AG04449 (cell line): ENCODE data around the gene HSD17B14.

Experiments
- CTCF ChIA-PET: fragments of 350-600 bp; formaldehyde crosslinking; extraction: SDS; loops from one replicate; lab custom pipeline; 2021; ENCODE audit warnings: antibody characterized with exemption; lab: Yijun Ruan, JAX
- POLR2A ChIA-PET: fragments of 400-600, 350-600 bp; formaldehyde crosslinking; extraction: SDS; loops from one replicate; lab custom pipeline; 2020; ENCODE audit warnings: antibody characterized with exemption, inconsistent platforms; lab: Yijun Ruan, JAX
- DNase-seq: peaks from one replicate; pipeline ENCODE4 v3.0.0-alpha.2; 2010; ENCODE audit warnings: low read depth, low spot score
- H3K4me3 ChIP-seq: 2 replicates; pipeline ENCODE4 v1.5.1; 2011; ENCODE audit warnings: low read depth, mild to moderate bottlenecking, control low read depth, low read length
- CTCF ChIP-seq: IDR thresholded peaks from one replicate; pipeline ENCODE4 v1.5.1; 2011; ENCODE audit warnings: mild to moderate bottlenecking, moderate library complexity, low read length, control low read depth, inconsistent platforms; ENCODE audit not compliant: insufficient read depth; ENCODE audit errors: missing control alignments

HSD17B14 gene

GRCh38 chr19:48802623-48803022 lies 33.7 kb downstream of the HSD17B14 start:
- no peak overlapping the region for H3K4me3 ChIP-seq
- CTCF ChIA-PET, result interaction anchor here (1.6 to 3.6 kb wide), 4 partner anchors 9 to 40 kb away, joined by 4 to 13 read pairs (median 9); no protein-coding TSS in a partner anchor
- POLR2A ChIA-PET, result no interaction called here
- no peak for DNase-seq
- TF ChIP-seq CTCF, result no peak

DNA sequence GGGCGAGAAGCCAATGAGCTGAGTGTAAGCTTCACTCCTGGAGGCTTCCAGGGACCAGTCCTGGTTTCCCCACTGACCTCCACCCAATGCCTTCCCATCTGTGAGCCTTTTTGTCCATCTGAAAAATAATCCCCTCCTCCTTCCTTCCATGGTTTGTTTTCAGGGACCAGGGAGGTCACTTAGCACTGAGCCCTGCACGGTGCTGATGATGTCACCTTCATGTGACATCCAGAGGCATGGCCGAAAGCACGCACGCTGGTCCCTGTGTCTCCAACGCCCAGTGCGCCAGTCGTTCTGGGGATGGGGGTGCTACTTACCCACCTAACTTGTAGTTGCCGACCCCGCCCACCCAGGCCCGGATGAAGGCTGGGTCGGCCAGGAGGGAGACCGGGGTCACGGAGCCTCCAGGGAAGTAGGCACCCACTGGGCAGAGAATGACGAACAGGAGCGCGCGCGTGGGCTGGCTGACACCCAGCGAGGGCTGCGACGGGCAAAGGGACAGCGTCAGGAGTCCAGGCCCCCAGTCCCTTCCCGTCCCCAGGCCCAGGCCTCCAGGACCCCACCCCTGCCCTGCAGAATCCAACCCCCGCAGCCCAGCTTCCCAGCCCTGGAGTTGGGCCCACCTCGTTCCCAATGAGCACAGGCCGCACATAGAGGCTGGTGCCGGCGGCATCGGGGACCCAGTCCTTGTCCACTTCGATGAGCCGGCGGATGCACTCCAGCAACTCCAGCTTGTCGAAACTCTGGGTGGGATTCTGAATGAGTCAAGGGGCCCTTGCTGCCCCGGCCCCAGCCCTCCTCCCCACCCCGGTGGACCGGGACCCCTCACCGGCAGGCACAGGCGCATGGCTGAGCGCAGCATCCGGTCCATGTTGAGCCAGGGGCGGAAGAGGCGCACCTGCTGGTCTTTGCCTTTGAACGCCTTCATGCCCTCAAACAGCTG lies 36.7 kb downstream of the HSD17B14 start:
- no peak for DNase-seq
- no peak overlapping the region for H3K4me3 ChIP-seq
- ChIA-PET POLR2A (interaction anchor here (1.0 kb wide), 1 partner anchor 72 kb away, joined by 3 read pairs; the partner anchor contains the start of gene PPP1R15A), CTCF (interaction anchor here (0.9 to 23.0 kb wide), 3 partner anchors 11 to 44 kb away, joined by 4 to 737 read pairs (median 83); partner anchors contain the start of genes BCAT2 and HSD17B14)
- no peak for TF ChIP-seq CTCF

GRCh38 chr19:48798937-48799336 lies 37.4 kb downstream of the HSD17B14 start:
- no peak for TF ChIP-seq CTCF
- CTCF ChIA-PET, result interaction anchor here (7.3 to 23.0 kb wide), 2 partner anchors 14 to 44 kb away, joined by 83 to 737 read pairs; partner anchors contain the start of gene HSD17B14
- DNase-seq, result no peak
- POLR2A ChIA-PET, result interaction anchor here (1.0 kb wide), 1 partner anchor 73 kb away, joined by 3 read pairs; the partner anchor contains the start of gene PPP1R15A
- H3K4me3 ChIP-seq, result no peak overlapping the region

DNA sequence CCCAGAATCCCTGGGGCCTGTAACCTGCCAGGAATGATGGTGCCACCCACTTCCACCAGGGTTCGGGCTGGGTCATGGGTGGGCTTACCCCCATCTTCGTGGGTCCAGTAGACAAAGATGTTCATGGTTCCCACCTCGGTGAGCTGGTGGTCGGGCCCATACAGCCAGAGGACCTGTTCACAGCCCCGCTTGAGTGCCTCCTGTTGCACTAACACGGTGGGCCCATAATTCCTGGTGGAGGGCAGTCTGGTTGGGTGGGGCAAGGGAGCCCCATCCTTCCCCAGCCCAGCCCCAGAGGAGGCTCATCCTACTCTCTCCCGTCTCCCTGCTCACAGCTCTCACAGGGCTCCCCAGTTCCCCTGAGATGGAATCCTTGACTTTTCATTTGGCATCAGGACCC lies 39.2 kb downstream of the HSD17B14 start:
- H3K4me3 ChIP-seq, result no peak overlapping the region
- ChIA-PET CTCF (interaction anchor here (5.6 to 23.0 kb wide), 3 partner anchors 12 to 46 kb away, joined by 63 to 737 read pairs (median 83); partner anchors contain the start of genes BCAT2 and HSD17B14), POLR2A (no interaction called here)
- DNase-seq, result no peak
- no peak for TF ChIP-seq CTCF

DNA sequence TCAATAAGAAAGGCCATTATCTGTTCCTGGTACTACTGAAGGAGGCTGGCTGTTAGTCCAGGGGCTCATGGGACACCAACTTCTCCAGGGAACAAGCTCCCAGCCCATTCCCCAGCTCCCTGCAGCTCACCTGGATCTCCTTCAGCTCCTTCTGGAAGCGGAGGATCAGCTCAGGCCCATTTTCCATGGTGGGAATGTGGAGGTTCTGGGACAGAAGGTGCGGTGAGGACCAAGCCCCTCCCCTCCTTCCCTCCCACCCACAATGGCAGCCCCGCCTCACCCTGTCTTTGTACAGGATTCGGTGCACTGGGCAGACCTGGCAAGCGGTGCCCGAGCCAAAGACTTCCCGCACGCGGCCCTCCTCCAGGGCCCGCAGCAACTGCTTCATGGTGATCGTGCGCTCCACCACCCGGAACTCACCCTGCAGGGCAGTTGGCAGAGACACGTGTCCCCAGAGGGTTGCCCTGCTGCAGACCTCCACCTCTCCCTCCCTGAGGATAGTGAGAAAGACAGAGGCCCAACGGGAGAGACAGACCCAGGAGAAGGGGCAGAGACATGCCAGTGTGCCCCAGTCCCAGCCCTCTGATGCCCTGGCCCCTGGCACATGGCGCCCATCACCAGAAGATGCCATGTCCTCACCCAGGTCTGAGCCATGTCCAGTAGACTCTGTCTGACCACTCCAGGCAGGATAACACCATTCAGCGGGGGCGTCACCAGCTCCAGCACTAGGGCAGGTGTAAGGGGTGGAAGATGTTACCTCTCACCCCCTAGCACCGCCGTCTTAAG lies 39.8 kb downstream of the HSD17B14 start:
- no peak overlapping the region for H3K4me3 ChIP-seq
- POLR2A ChIA-PET, result interaction anchor here (1.3 kb wide), 1 partner anchor 169 kb away, joined by 7 read pairs; the partner anchor contains the start of gene FTL
- no peak for DNase-seq
- CTCF ChIA-PET, result interaction anchor here (1.1 to 23.0 kb wide), 16 partner anchors 8 to 203 kb away, joined by 3 to 737 read pairs (median 8); partner anchors contain the start of genes BCAT2, HSD17B14 and RUVBL2
- no peak for TF ChIP-seq CTCF
